ENCODE data around the gene CUZD1.

- TF ChIP-seq SUPT5H (IDR thresholded peaks at IDR 0.05) (no peak), TAF1 (IDR thresholded peaks at IDR 0.05; ENCODE audit: control insufficient read depth, extremely low read depth, insufficient read depth, low read length, severe bottlenecking) (no peak), CTCF (IDR thresholded peaks at IDR 0.05 in 2 of 3, conservative IDR thresholded peaks at IDR 0.05 in 1 of 3; ENCODE audit: insufficient read depth in 2 of 3, low read depth in 1 of 3, low read length in 3 of 3) (no peak), MYC (IDR thresholded peaks at IDR 0.05; ENCODE audit: low read depth, low read length) (no peak), MYC (CRISPR knock-in tag; IDR thresholded peaks at IDR 0.05; ENCODE audit: borderline replicate concordance, low read depth) (no peak), HLTF (IDR thresholded peaks at IDR 0.05) (no peak), ZFP91 (CRISPR knock-in tag; IDR thresholded peaks at IDR 0.05) (no peak), KLF1 (tag; IDR thresholded peaks at IDR 0.05) (no peak), AFF4 (CRISPR knock-in tag; IDR thresholded peaks at IDR 0.05) (no peak)
These were observed 4.1 kb downstream of the CUZD1 start for GRCh38 chr10:122841569-122841968.
